Fibroblast of lung (primary cell): ENCODE results near the gene MLKL.

ENCODE experiments used
- CTCF ChIP-seq, 2 donors: IDR thresholded peaks in 1 of 2; conservative IDR thresholded peaks in 1 of 2; 1 replicate in 1 of 2; 2 replicates in 1 of 2; pipeline ENCODE4 v1.5.1; 2011 to 2012; ENCODE audit warnings: low read length in 2 of 2, control low read depth in 1 of 2, inconsistent platforms in 1 of 2, low read depth in 1 of 2, mild to moderate bottlenecking in 1 of 2
- EZH2 ChIP-seq: IDR thresholded peaks from 2 replicates; pipeline ENCODE4 v1.5.1; 2012; ENCODE audit warnings: low read length, control low read depth, mild to moderate bottlenecking; ENCODE audit errors: missing control alignments

- no peak for TF ChIP-seq EZH2
- TF ChIP-seq CTCF (conservative IDR thresholded peaks at IDR 0.05 in 1 of 2, IDR thresholded peaks at IDR 0.05 in 1 of 2; ENCODE audit: low read depth in 1 of 2, low read length in 2 of 2), result no peak
These were observed at the start of gene MLKL for GRCh38 chr16:74700438-74701225.
